ENCODE measurements around the gene TAS1R3. TPM values are rescaled to one million over a fixed set of nuclear protein-coding genes. Genes with fewer than 3 reads are reported as not detected.

The TAS1R3 gene
- total and polyA plus RNA-seq, 2 experiments from 2014 or later, result 0.14 TPM; not detected in 1

- Histone ChIP-seq H2AFZ (no peak overlapping the region), H3K4me2 (no peak overlapping the region), H4K20me1 (replicated peaks; ENCODE audit: insufficient read depth) (peaks cover 15% of the 10 kb centered on the region; the same call in 1 of the 2 replicates), H3K36me3 (ENCODE audit: insufficient read depth) (peaks cover 8% of the 10 kb centered on the region; the same call in 1 of the 2 replicates), H3F3A (replicated peaks; ENCODE audit: low read depth) (peaks cover 19% of the 10 kb centered on the region), H3K9me2 (ENCODE audit: insufficient read depth) (no peaks in the 10 kb centered on the region), H3K4me1 (ENCODE audit: insufficient read depth) (peaks cover 4% of the 10 kb centered on the region; the same call in 1 of the 2 replicates), H3K79me2 (replicated peaks; ENCODE audit: insufficient read depth) (peaks cover 18% of the 10 kb centered on the region), H3K4me3 (no peak overlapping the region), H3K27me3 (ENCODE audit: insufficient read depth) (no peaks in the 10 kb centered on the region), H3K27ac (ENCODE audit: low read depth) (no peak overlapping the region)
- DNase-seq (ENCODE audit: low spot score) (peak; percentile 2), ATAC-seq (no peak)
- peaks cover 42% of the 10 kb centered on the region for H3K36me3 Mint-ChIP-seq (ENCODE audit: low read depth)
- H3K9me3 Mint-ChIP-seq, result no peaks in the 10 kb centered on the region; the same call in 2 of the 3 replicates
- H3K27ac Mint-ChIP-seq, result no peak overlapping the region
- TF ChIP-seq JUNB (IDR thresholded peaks at IDR 0.05; ENCODE audit: unreplicated experiment), result no peak
- peaks cover 18% of the 10 kb centered on the region for H3K4me1 Mint-ChIP-seq
- H3K4me3 Mint-ChIP-seq, result no peak overlapping the region
- peaks cover 22% of the 10 kb centered on the region for H3K27me3 Mint-ChIP-seq (ENCODE audit: insufficient read depth, low read depth, poor library complexity)
Observed at GRCh38 chr1:1312450-1313314, 18.4 kb upstream of the TAS1R3 start.

- Histone ChIP-seq H3K4me3 (no peak overlapping the region), H3K36me3 (ENCODE audit: insufficient read depth) (peaks cover 8% of the 10 kb centered on the region; the same call in 1 of the 2 replicates), H3K4me1 (ENCODE audit: insufficient read depth) (peaks cover 7% of the 10 kb centered on the region; the same call in 1 of the 2 replicates), H4K20me1 (replicated peaks; ENCODE audit: insufficient read depth) (peaks cover 23% of the 10 kb centered on the region), H3K9me2 (ENCODE audit: insufficient read depth) (no peaks in the 10 kb centered on the region), H3K4me2 (no peak overlapping the region), H2AFZ (no peak overlapping the region), H3K27me3 (ENCODE audit: insufficient read depth) (no peaks in the 10 kb centered on the region), H3F3A (replicated peaks; ENCODE audit: low read depth) (peaks cover 22% of the 10 kb centered on the region), H3K79me2 (replicated peaks; ENCODE audit: insufficient read depth) (peaks cover 28% of the 10 kb centered on the region), H3K27ac (ENCODE audit: low read depth) (no peak overlapping the region)
- H3K36me3 Mint-ChIP-seq (ENCODE audit: low read depth), result peaks cover 51% of the 10 kb centered on the region
- H3K4me1 Mint-ChIP-seq, result peaks cover 18% of the 10 kb centered on the region
- DNase-seq (ENCODE audit: low spot score) (no peak), ATAC-seq (no peak)
- H3K27me3 Mint-ChIP-seq (ENCODE audit: insufficient read depth, low read depth, poor library complexity), result peaks cover 24% of the 10 kb centered on the region
- no peaks in the 10 kb centered on the region; the same call in 2 of the 3 replicates for H3K9me3 Mint-ChIP-seq
- no peak overlapping the region; the same call in 2 of the 3 replicates for H3K4me3 Mint-ChIP-seq
- no peak overlapping the region for H3K27ac Mint-ChIP-seq
- TF ChIP-seq ZNF462 (CRISPR knock-in tag; IDR thresholded peaks at IDR 0.05) (no peak), EZH2 (IDR thresholded peaks at IDR 0.05; ENCODE audit: low read depth, unreplicated experiment) (no peak), ETS1 (IDR thresholded peaks at IDR 0.05) (no peak), ZNF331 (CRISPR knock-in tag; IDR thresholded peaks at IDR 0.05; ENCODE audit: low read depth) (no peak), CTCF (conservative IDR thresholded peaks at IDR 0.05; ENCODE audit: low read depth in 2 of 2) (no peak), JUNB (IDR thresholded peaks at IDR 0.05; ENCODE audit: unreplicated experiment) (no peak)
Observed at GRCh38 chr1:1313500-1314236, 17.4 kb upstream of the TAS1R3 start.
